ENCODE results near the gene TMEM63A. TPM values are rescaled to one million over a fixed set of nuclear protein-coding genes. Genes with fewer than 3 reads are reported as not detected.
"Not testable (repeated sequence)": the region's sequence is repeated elsewhere in the genome, so short reads cannot be mapped to it uniquely, and the experiment has no call there.

The TMEM63A gene
- total and polyA plus RNA-seq, 2 donors (not counting 1 experiment from before 2014, with no cell fraction given), result 14.5 to 24.1 TPM

DNA sequence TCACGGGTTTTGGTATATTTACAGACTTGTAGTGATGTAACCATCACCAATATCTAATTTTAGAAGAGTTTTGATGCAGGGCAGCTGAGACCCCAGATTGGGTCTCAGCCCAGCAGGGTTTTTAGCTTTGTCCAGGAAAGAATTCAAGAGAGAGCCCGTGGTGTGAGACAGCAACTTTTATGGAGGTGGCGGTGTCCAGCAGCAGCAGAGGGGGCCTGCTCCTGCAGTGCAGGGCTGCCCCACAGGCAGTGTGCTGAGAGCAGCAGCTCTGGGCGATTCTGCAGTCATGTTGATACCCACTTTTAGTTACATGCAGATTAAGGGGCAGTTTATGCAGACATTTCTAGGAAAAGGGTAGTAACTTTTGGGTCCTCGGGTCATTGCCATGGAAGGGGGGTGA is 74.0 kb downstream of the TMEM63A start:
- Histone ChIP-seq H3K27me3 (ENCODE audit: control insufficient read depth, insufficient read depth, low read length) (no peaks in the 10 kb centered on the region), H3K79me2 (ENCODE audit: control insufficient read depth, insufficient read depth, low read length) (no peaks in the 10 kb centered on the region), H3K9ac (ENCODE audit: insufficient read depth, low read length) (no peak overlapping the region), H3K36me3 (ENCODE audit: control insufficient read depth, insufficient read depth, low read length) (peaks cover 2% of the 10 kb centered on the region), H3K4me1 (ENCODE audit: control insufficient read depth, extremely low read depth, insufficient read depth, low read length) (peaks cover 4% of the 10 kb centered on the region), H3K4me3 (replicated peaks in 1 of 4; ENCODE audit: control extremely low read depth in 1 of 4, insufficient read depth in 1 of 4, low read depth in 3 of 4, low read length in 4 of 4) (no peak overlapping the region), H4K20me1 (ENCODE audit: control insufficient read depth, extremely low read depth, insufficient read depth, low read length) (no peaks in the 10 kb centered on the region), H3K27ac (ENCODE audit: insufficient read depth, low read length) (no peak overlapping the region), H3K4me2 (ENCODE audit: extremely low read depth, insufficient read depth, low read length) (no peak overlapping the region), H3K9me3 (ENCODE audit: control insufficient read depth, insufficient read depth, low read depth, low read length) (no peaks in the 10 kb centered on the region), H2AFZ (ENCODE audit: low read length) (no peak overlapping the region)
- no peak for DNase-seq (ENCODE audit: low read depth in 2 of 2)
- TF ChIP-seq EZH2 (IDR thresholded peaks at IDR 0.05; ENCODE audit: low read length, missing control alignments), result no peak
- TF ChIP-seq, protein P1, sequence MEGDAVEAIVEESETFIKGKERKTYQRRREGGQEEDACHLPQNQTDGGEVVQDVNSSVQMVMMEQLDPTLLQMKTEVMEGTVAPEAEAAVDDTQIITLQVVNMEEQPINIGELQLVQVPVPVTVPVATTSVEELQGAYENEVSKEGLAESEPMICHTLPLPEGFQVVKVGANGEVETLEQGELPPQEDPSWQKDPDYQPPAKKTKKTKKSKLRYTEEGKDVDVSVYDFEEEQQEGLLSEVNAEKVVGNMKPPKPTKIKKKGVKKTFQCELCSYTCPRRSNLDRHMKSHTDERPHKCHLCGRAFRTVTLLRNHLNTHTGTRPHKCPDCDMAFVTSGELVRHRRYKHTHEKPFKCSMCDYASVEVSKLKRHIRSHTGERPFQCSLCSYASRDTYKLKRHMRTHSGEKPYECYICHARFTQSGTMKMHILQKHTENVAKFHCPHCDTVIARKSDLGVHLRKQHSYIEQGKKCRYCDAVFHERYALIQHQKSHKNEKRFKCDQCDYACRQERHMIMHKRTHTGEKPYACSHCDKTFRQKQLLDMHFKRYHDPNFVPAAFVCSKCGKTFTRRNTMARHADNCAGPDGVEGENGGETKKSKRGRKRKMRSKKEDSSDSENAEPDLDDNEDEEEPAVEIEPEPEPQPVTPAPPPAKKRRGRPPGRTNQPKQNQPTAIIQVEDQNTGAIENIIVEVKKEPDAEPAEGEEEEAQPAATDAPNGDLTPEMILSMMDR (conservative IDR thresholded peaks at IDR 0.05 in 1 of 2, IDR thresholded peaks at IDR 0.05 in 1 of 2; ENCODE audit: low read depth in 1 of 2, low read length in 2 of 2), result no peak

DNA sequence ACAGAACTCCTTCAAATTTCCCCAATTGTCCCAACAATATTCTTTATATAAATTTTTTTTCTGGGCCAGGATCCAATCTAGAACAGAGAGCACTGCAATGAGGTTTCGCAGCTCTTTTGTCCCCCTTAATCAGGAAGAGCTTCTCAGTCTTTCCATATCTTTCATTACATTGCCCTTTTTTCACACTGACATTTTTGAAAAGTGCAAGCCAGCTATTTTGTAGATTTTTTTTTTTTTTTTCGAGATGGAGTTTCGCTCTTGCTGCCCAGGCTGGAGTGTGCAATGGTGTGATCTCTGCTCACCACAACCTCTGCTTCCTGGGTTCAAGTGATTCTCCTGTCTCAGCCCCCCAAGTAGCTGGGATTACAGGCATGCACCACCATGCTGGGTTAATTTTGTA is 75.4 kb downstream of the TMEM63A start:
- not testable (repeated sequence) for H3K27me3 ChIP-seq (ENCODE audit: control insufficient read depth, insufficient read depth, low read length); H3K79me2 ChIP-seq (ENCODE audit: control insufficient read depth, insufficient read depth, low read length); H3K27ac ChIP-seq (ENCODE audit: insufficient read depth, low read length); H3K9me3 ChIP-seq (ENCODE audit: control insufficient read depth, insufficient read depth, low read depth, low read length); H3K4me2 ChIP-seq (ENCODE audit: extremely low read depth, insufficient read depth, low read length); H3K4me1 ChIP-seq (ENCODE audit: control insufficient read depth, extremely low read depth, insufficient read depth, low read length); H3K36me3 ChIP-seq (ENCODE audit: control insufficient read depth, insufficient read depth, low read length); DNase-seq (ENCODE audit: low read depth in 2 of 2); H3K9ac ChIP-seq (ENCODE audit: insufficient read depth, low read length); H4K20me1 ChIP-seq (ENCODE audit: control insufficient read depth, extremely low read depth, insufficient read depth, low read length); H2AFZ ChIP-seq (ENCODE audit: low read length); H3K4me3 ChIP-seq (replicated peaks in 1 of 4; ENCODE audit: control extremely low read depth in 1 of 4, insufficient read depth in 1 of 4, low read depth in 3 of 4, low read length in 4 of 4)

DNA sequence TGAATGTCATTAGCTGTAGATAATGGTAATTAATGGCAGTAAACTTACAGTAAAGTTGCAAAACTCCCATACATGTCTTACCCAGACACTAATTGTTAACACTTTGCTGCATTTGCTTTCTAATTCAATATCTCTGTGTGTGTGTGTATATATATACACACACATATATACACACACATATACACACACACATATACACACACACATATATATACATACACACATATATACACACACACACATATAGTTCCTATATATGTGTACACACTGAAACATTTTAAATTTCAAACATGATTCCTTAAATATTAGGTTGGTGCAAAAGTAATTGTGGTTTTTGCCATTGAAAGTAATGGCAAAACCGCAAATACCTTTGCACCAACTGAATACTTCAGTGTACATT is 75.9 kb downstream of the TMEM63A start:
- no peaks in the 10 kb centered on the region for H4K20me1 ChIP-seq (ENCODE audit: control insufficient read depth, extremely low read depth, insufficient read depth, low read length)
- H3K4me2 ChIP-seq (ENCODE audit: extremely low read depth, insufficient read depth, low read length), result no peak overlapping the region
- no peaks in the 10 kb centered on the region for H3K27me3 ChIP-seq (ENCODE audit: control insufficient read depth, insufficient read depth, low read length)
- TF ChIP-seq EZH2 (IDR thresholded peaks at IDR 0.05; ENCODE audit: low read length, missing control alignments), result no peak
- TF ChIP-seq, protein P1 (conservative IDR thresholded peaks at IDR 0.05 in 1 of 2, IDR thresholded peaks at IDR 0.05 in 1 of 2; ENCODE audit: low read depth in 1 of 2, low read length in 2 of 2), result no peak
- H3K9ac ChIP-seq (ENCODE audit: insufficient read depth, low read length), result no peak overlapping the region
- no peaks in the 10 kb centered on the region for H3K79me2 ChIP-seq (ENCODE audit: control insufficient read depth, insufficient read depth, low read length)
- no peaks in the 10 kb centered on the region for H3K36me3 ChIP-seq (ENCODE audit: control insufficient read depth, insufficient read depth, low read length)
- no peak overlapping the region for H3K4me3 ChIP-seq (replicated peaks in 1 of 4; ENCODE audit: control extremely low read depth in 1 of 4, insufficient read depth in 1 of 4, low read depth in 3 of 4, low read length in 4 of 4)
- peaks cover under 1% of the 10 kb centered on the region for H3K4me1 ChIP-seq (ENCODE audit: control insufficient read depth, extremely low read depth, insufficient read depth, low read length)
- DNase-seq (ENCODE audit: low read depth in 2 of 2), result no peak
- no peak overlapping the region for H3K27ac ChIP-seq (ENCODE audit: insufficient read depth, low read length)
- H2AFZ ChIP-seq (ENCODE audit: low read length), result no peak overlapping the region
- H3K9me3 ChIP-seq (ENCODE audit: control insufficient read depth, insufficient read depth, low read depth, low read length), result no peaks in the 10 kb centered on the region

DNA sequence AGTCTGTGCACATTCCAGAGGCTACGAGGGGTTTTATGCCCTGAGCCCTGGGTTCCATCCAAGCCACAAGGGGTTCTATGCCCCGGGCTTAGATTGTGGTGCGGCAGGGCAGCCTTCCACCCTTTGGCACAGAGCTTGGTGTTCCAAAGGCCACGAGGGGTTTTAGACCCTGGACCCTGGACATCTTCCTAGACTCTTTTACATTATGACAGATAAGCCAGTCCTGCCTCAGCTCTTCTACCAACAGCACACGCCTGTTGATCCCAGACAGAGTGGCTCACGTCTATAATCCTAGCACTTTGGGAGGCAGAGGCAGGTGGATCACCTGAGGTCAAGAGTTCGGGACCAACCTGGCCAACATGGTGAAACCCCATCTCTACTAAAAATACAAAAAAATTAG is 81.0 kb downstream of the TMEM63A start:
- not testable (repeated sequence) for H4K20me1 ChIP-seq (ENCODE audit: control insufficient read depth, extremely low read depth, insufficient read depth, low read length); H3K4me3 ChIP-seq (replicated peaks in 1 of 4; ENCODE audit: control extremely low read depth in 1 of 4, insufficient read depth in 1 of 4, low read depth in 3 of 4, low read length in 4 of 4); H3K27ac ChIP-seq (ENCODE audit: insufficient read depth, low read length); H3K4me1 ChIP-seq (ENCODE audit: control insufficient read depth, extremely low read depth, insufficient read depth, low read length); DNase-seq (ENCODE audit: low read depth in 2 of 2); H3K9me3 ChIP-seq (ENCODE audit: control insufficient read depth, insufficient read depth, low read depth, low read length); H3K79me2 ChIP-seq (ENCODE audit: control insufficient read depth, insufficient read depth, low read length); H3K4me2 ChIP-seq (ENCODE audit: extremely low read depth, insufficient read depth, low read length); H3K9ac ChIP-seq (ENCODE audit: insufficient read depth, low read length); H3K27me3 ChIP-seq (ENCODE audit: control insufficient read depth, insufficient read depth, low read length); H3K36me3 ChIP-seq (ENCODE audit: control insufficient read depth, insufficient read depth, low read length); H2AFZ ChIP-seq (ENCODE audit: low read length)

DNA sequence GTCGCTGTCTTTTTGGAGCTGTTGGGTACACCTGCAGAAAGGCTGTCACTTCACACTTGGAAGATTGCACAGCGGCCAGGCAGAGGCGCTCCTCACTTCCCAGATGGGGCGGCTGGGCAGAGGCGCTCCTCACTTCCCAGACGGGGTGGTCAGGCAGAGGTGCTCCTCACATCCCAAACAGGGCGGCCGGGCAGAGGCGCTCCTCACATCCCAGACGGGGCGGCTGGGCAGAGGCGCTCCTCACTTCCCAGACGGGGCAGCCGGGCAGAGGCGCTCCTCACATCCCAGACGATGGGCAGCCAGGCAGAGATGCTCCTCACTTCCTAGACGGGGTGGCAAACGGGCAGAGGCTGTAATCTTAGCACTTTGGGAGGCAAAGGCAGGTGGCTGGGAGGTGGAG is 86.1 kb downstream of the TMEM63A start:
- DNase-seq (ENCODE audit: low read depth in 2 of 2); H3K4me3 ChIP-seq (replicated peaks in 1 of 4; ENCODE audit: control extremely low read depth in 1 of 4, insufficient read depth in 1 of 4, low read depth in 3 of 4, low read length in 4 of 4); H3K4me2 ChIP-seq (ENCODE audit: extremely low read depth, insufficient read depth, low read length); H3K36me3 ChIP-seq (ENCODE audit: control insufficient read depth, insufficient read depth, low read length); H2AFZ ChIP-seq (ENCODE audit: low read length); H4K20me1 ChIP-seq (ENCODE audit: control insufficient read depth, extremely low read depth, insufficient read depth, low read length); H3K4me1 ChIP-seq (ENCODE audit: control insufficient read depth, extremely low read depth, insufficient read depth, low read length); H3K9me3 ChIP-seq (ENCODE audit: control insufficient read depth, insufficient read depth, low read depth, low read length); H3K27me3 ChIP-seq (ENCODE audit: control insufficient read depth, insufficient read depth, low read length); H3K27ac ChIP-seq (ENCODE audit: insufficient read depth, low read length); H3K9ac ChIP-seq (ENCODE audit: insufficient read depth, low read length); H3K79me2 ChIP-seq (ENCODE audit: control insufficient read depth, insufficient read depth, low read length): not testable (repeated sequence)

Data from fibroblast of lung (primary cell).